SK-N-SH (cell line): ENCODE results near the gene RSKR.
"Not testable (repeated sequence)": the region's sequence is repeated elsewhere in the genome, so short reads cannot be mapped to it uniquely, and the experiment has no call there.

Experiments used
- CTCF ChIP-seq: fragments of 200-600 bp; sonication (generic); IDR thresholded peaks from 2 replicates; pipeline ENCODE4 v1.6.1; 2017; ENCODE audit warnings: antibody characterized with exemption, mild to moderate bottlenecking, moderate library complexity
- EP300 ChIP-seq, 2 experiments: IDR thresholded peaks; 2 replicates each; pipeline versions ENCODE4 v1.4.0 to v1.6.1; 2012; ENCODE audit warnings: borderline replicate concordance in 1 of 2, low read depth in 1 of 2, low read length in 1 of 2
- EZH2phosphoT487 ChIP-seq: fragments of 200-600 bp; sonication (generic); IDR thresholded peaks from 2 replicates; pipeline ENCODE4 v1.6.1; 2017; ENCODE audit warnings: low read depth, mixed run types, mild to moderate bottlenecking, antibody characterized with exemption, moderate library complexity, borderline replicate concordance
- GABPA ChIP-seq: IDR thresholded peaks from 2 replicates; pipeline ENCODE4 v1.4.0; 2012; ENCODE audit warnings: low read depth, mild to moderate bottlenecking
- IRF3 ChIP-seq: fragments of 150-350 bp; IDR thresholded peaks from 2 replicates; pipeline ENCODE4 v1.6.1; 2016; ENCODE audit warnings: mild to moderate bottlenecking, low read depth, low read length
- JUND ChIP-seq: IDR thresholded peaks from 2 replicates; pipeline ENCODE4 v1.4.0; 2012
- MAX ChIP-seq: IDR thresholded peaks from 2 replicates; pipeline ENCODE4 v1.4.0; 2012; ENCODE audit warnings: low read depth
- NFIC ChIP-seq: IDR thresholded peaks from 2 replicates; pipeline ENCODE4 v1.4.0; 2012; ENCODE audit warnings: borderline replicate concordance
- PBX3 ChIP-seq: IDR thresholded peaks from 2 replicates; pipeline ENCODE4; 2012
- RAD21 ChIP-seq: IDR thresholded peaks from 2 replicates; pipeline ENCODE4 v1.6.1; 2012; ENCODE audit warnings: mild to moderate bottlenecking, low read length
- RXRA ChIP-seq: IDR thresholded peaks from 2 replicates; pipeline ENCODE4 v1.4.0; 2012; ENCODE audit warnings: low read depth, mild to moderate bottlenecking, borderline replicate concordance
- TCF12 ChIP-seq: IDR thresholded peaks from 2 replicates; pipeline ENCODE4 v1.4.0; 2012
- YY1 ChIP-seq: IDR thresholded peaks from 2 replicates; pipeline ENCODE4 v1.4.0; 2012; ENCODE audit warnings: low read depth, mild to moderate bottlenecking

GRCh38 chr17:28658342-28658741 lies 44.4 kb upstream of the RSKR start:
- not testable (repeated sequence) for TF ChIP-seq NFIC; GABPA; RXRA; EZH2phosphoT487; EP300 (IDR thresholded peaks at IDR 0.05; ENCODE audit: borderline replicate concordance in 1 of 2, low read depth in 1 of 2, low read length in 1 of 2); CTCF; IRF3; MAX; YY1; RAD21; JUND; TCF12; PBX3
